Psoas muscle (tissue), 8 donors: ENCODE results near the gene SERPINB6. TPM values are rescaled to one million over a fixed set of nuclear protein-coding genes. Genes with fewer than 3 reads are reported as not detected.
"Not testable (repeated sequence)": the region's sequence is repeated elsewhere in the genome, so short reads cannot be mapped to it uniquely, and the experiment has no call there.

Experiments used
- ATAC-seq, 4 donors: fragments of 200-7000 bp; cut with Tn5 transposase; one replicate each; pipeline ENCODE4 v1.9.1; 2020; ENCODE audit warnings: moderate library complexity in 3 of 4, mild to moderate bottlenecking in 2 of 4
- DNase-seq, 2 donors: peaks; one replicate each; pipeline ENCODE4 v3.0.0-alpha.2; 2020
- H3K27ac ChIP-seq: fragments of 200-600 bp; one replicate; pipeline ENCODE4 v1.8.0; 2022
- H3K27me3 ChIP-seq, 3 donors: fragments of 200-600 bp in 1 of 3; one replicate each; pipeline versions ENCODE4 v1.6.1 to v1.8.0; 2013 to 2022; ENCODE audit warnings: low read length in 2 of 3, mild to moderate bottlenecking in 2 of 3, moderate library complexity in 1 of 3; ENCODE audit not compliant: insufficient read depth in 3 of 3
- H3K36me3 ChIP-seq, 2 donors: fragments of 200-600 bp in 1 of 2; one replicate each; pipeline versions ENCODE4 v1.6.1 to v1.8.0; 2013 to 2022; ENCODE audit warnings: low read depth in 1 of 2, mild to moderate bottlenecking in 1 of 2, moderate library complexity in 1 of 2; ENCODE audit not compliant: insufficient read depth in 1 of 2
- H3K4me1 ChIP-seq: fragments of 200-600 bp; one replicate; pipeline ENCODE4 v1.8.0; 2022
- H3K4me3 ChIP-seq: fragments of 200-600 bp; one replicate; pipeline ENCODE4 v1.8.0; 2022; ENCODE audit warnings: mild to moderate bottlenecking
- H3K9me3 ChIP-seq: fragments of 200-600 bp; one replicate; pipeline ENCODE4 v1.8.0; 2022
- CTCF ChIP-seq: fragments of 200-600 bp; IDR thresholded peaks from one replicate; pipeline ENCODE4 v1.8.0; 2022; ENCODE audit warnings: antibody characterized with exemption
- WGBS, 3 donors: extraction: QIAGEN DNeasy Blood & Tissue Kit; methylation state at CpG; one replicate each; pipeline versions ENCODE4 v1.1.6 to v1.1.7; 2013; 5-methylcytosine and 5-hydroxymethylcytosine counted together
- intact Hi-C, 2 donors: fragments of 100-400 bp; cut with DNase I; formaldehyde crosslinking; loops; one replicate each; pipeline versions ENCODE4 v1.11.0 to v1.14.2; 2022
- polyA plus RNA-seq, 3 donors: library from polyadenylated mRNA; stranded (reverse); fragments of 200-250 nt; gene quantifications; one replicate each; pipeline ENCODE4 v1.2.3, GENCODE V29; 2013
- total RNA-seq, 4 donors: library from RNA; stranded (reverse); fragmentation: NEBNext Ultra II Directional in 2 of 4; extraction: Animal tissue kit (Norgen Biotek cat#: 25700) in 2 of 4; gene quantifications; one replicate each; pipeline versions ENCODE4 v1.2.1 to v1.2.4, GENCODE V29; 2021 to 2023
- donor health status: healthy with polysubstance abuse.
- donor health status: DM: no; HTN: no; CAD: no; lungs with moderate emphysema.
- donor health status: Bipolar disorder and iron deficiency.
- donor health status: healthy.
- donor health status: DM: yes; HTN: yes; CAD: no.
- donor health status: DM: no; HTN: no; CAD: no.
- donor health status: DM: no; HTN: no; CAD: no.
- donor health status: DM: yes; HTN: yes; CAD: no.

The SERPINB6 gene
- total and polyA plus RNA-seq, 7 donors, result 92.3 to 239 (median 165) TPM

- no peak for TF ChIP-seq CTCF
- intact Hi-C loops, result loop anchor here (5.0 kb wide), 2 partner anchors 34 to 239 kb away; no protein-coding TSS in a partner anchor
- Histone ChIP-seq H3K4me3 (no peak overlapping the region), H3K4me1 (no peaks in the 10 kb centered on the region), H3K9me3 (no peaks in the 10 kb centered on the region), H3K27me3 (no peaks in the 10 kb centered on the region), H3K27ac (no peak overlapping the region), H3K36me3 (peaks cover 22 to 100% of the 10 kb centered on the region in 2 donors)
- DNase-seq (peak in 1 of 2 donors; percentile 40), ATAC-seq (peak; percentile 52 to 74 (median 66))
- 55 to 84% (median 66%) methylated on average over 2 of the region's 2 CpGs for WGBS, 3 donors
Observed at GRCh38 chr6:3013486-3013885, 42.1 kb upstream of the SERPINB6 start.

DNA sequence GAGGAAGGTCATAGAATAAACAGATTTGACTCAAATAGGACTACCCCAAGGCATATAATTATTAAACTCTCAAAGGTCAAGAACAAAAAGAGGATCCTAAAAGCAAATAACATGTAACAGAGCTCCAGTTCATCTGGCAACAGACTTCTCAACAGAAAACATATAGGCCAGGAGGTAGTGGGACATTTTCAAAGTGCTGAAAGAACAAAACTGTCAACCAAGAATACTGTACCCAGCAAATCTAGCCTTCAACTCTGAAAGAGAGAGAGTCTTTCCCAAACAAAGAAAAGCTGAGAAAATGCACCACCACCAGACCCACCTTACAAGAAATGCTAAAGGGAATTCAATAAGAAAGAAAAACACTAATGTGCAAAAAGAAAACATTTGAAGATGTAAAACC lies 40.2 kb upstream of the SERPINB6 start:
- no peak for TF ChIP-seq CTCF
- no peak overlapping the region for H3K27ac ChIP-seq
- H3K27me3 ChIP-seq, result no peaks in the 10 kb centered on the region
- intact Hi-C loops, result loop anchor here (5.0 kb wide), 2 partner anchors 36 to 241 kb away; no protein-coding TSS in a partner anchor
- peaks cover 28 to 100% of the 10 kb centered on the region in 2 donors for H3K36me3 ChIP-seq
- H3K4me1 ChIP-seq, result no peaks in the 10 kb centered on the region
- H3K9me3 ChIP-seq, result no peaks in the 10 kb centered on the region
- no peak overlapping the region for H3K4me3 ChIP-seq
- DNase-seq (no peak), ATAC-seq (no peak)

- Histone ChIP-seq H3K4me1 (no peaks in the 10 kb centered on the region), H3K36me3 (peaks cover 32 to 100% of the 10 kb centered on the region in 2 donors), H3K9me3 (no peaks in the 10 kb centered on the region), H3K27me3 (no peaks in the 10 kb centered on the region), H3K27ac (no peak overlapping the region), H3K4me3 (no peak overlapping the region)
- no peak for TF ChIP-seq CTCF
- intact Hi-C loops, result loop anchor here (5.0 kb wide), 2 partner anchors 36 to 241 kb away; no protein-coding TSS in a partner anchor
- DNase-seq (no peak), ATAC-seq (no peak)
Observed at GRCh38 chr6:3011158-3011557, 39.8 kb upstream of the SERPINB6 start.

GRCh38 chr6:3009930-3010329 lies 38.6 kb upstream of the SERPINB6 start:
- 87 to 97% (median 94%) methylated on average over 3 of the region's 3 CpGs for WGBS, 3 donors
- Histone ChIP-seq H3K9me3 (no peaks in the 10 kb centered on the region), H3K27me3 (no peaks in the 10 kb centered on the region), H3K36me3 (peaks cover 34 to 100% of the 10 kb centered on the region in 2 donors), H3K27ac (no peak overlapping the region), H3K4me1 (no peaks in the 10 kb centered on the region), H3K4me3 (no peak overlapping the region)
- ATAC-seq (no peak), DNase-seq (no peak)
- intact Hi-C loops, result loop anchor here (5.0 kb wide), 2 partner anchors 37 to 242 kb away; no protein-coding TSS in a partner anchor
- no peak for TF ChIP-seq CTCF

DNA sequence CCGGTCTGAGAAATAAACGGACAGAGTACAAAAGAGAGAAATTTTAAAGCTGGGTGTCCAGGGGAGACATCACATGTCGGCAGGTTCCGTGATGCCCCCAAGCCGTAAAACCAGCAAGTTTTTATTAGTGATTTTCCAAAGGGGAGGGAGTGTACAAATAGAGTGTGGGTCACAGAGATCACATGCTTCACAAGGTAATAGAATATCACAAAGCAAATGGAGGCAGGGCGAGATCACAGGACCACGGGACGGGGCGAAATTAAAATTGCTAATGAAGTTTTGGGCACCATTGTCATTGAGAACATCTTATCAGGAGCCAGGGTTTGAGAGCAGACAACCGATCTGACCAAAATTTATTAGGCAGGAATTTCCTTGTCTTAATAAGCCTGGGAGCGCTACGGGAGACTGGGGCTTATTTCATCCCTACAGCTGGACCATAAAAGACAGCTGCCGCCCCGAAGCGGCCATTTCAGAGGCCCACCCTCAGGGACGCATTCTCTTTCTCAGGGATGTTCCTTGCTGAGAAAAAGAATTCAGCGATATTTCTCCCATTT lies 37.4 kb upstream of the SERPINB6 start:
- DNase-seq, H3K27me3 ChIP-seq, H3K27ac ChIP-seq, H3K4me3 ChIP-seq, H3K9me3 ChIP-seq, H3K4me1 ChIP-seq, intact Hi-C loops, ATAC-seq: not testable (repeated sequence)
- 84 to 87% (median 86%) methylated on average over 17 of the region's 17 CpGs for WGBS, 3 donors
- peaks cover 30 to 100% of the 10 kb centered on the region in 2 donors for H3K36me3 ChIP-seq
